Parathyroid adenoma (tissue), 2 donors: ENCODE data around the gene KLHL28.

Experiments
- H2AFZ ChIP-seq: fragments of 300-600 bp; sonication (generic); one replicate; pipeline ENCODE4 v1.7.0; 2017; ENCODE audit warnings: antibody characterized with exemption, mild to moderate bottlenecking
- H3K27ac ChIP-seq: fragments of 300-600 bp; sonication (generic); one replicate; pipeline ENCODE4 v1.7.0; 2017
- H3K27me3 ChIP-seq: fragments of 300-600 bp; sonication (generic); one replicate; pipeline ENCODE4 v1.7.0; 2017; ENCODE audit warnings: low read length; ENCODE audit not compliant: control insufficient read depth, insufficient read depth
- H3K36me3 ChIP-seq: fragments of 300-600 bp; sonication (generic); one replicate; pipeline ENCODE4 v1.7.0; 2017; ENCODE audit warnings: low read length; ENCODE audit not compliant: control insufficient read depth, insufficient read depth
- H3K4me1 ChIP-seq: fragments of 300-600 bp; sonication (generic); one replicate; pipeline ENCODE4 v1.7.0; 2017; ENCODE audit warnings: control low read depth
- H3K4me2 ChIP-seq: fragments of 300-600 bp; sonication (generic); one replicate; pipeline ENCODE4 v1.7.0; 2017; ENCODE audit warnings: low read length
- H3K4me3 ChIP-seq: fragments of 300-600 bp; sonication (generic); one replicate; pipeline ENCODE4 v1.7.0; 2017; ENCODE audit warnings: low read depth, low read length
- H3K79me2 ChIP-seq: fragments of 300-600 bp; sonication (generic); one replicate; pipeline ENCODE4 v1.7.0; 2017; ENCODE audit warnings: control low read depth
- H3K9ac ChIP-seq: fragments of 300-600 bp; sonication (generic); one replicate; pipeline ENCODE4 v1.7.0; 2017; ENCODE audit warnings: mild to moderate bottlenecking
- H3K9me3 ChIP-seq: fragments of 300-600 bp; sonication (generic); one replicate; pipeline ENCODE4 v1.7.0; 2017; ENCODE audit warnings: low read length; ENCODE audit not compliant: control insufficient read depth
- TF ChIP-seq, protein P1 (sequence below): fragments of 300-600 bp; sonication (generic); IDR thresholded peaks from one replicate; pipeline ENCODE4 v1.7.0; 2017; ENCODE audit warnings: antibody characterized with exemption, mild to moderate bottlenecking
- donor health status: primary hyperparathyroidism.

KLHL28 gene

DNA sequence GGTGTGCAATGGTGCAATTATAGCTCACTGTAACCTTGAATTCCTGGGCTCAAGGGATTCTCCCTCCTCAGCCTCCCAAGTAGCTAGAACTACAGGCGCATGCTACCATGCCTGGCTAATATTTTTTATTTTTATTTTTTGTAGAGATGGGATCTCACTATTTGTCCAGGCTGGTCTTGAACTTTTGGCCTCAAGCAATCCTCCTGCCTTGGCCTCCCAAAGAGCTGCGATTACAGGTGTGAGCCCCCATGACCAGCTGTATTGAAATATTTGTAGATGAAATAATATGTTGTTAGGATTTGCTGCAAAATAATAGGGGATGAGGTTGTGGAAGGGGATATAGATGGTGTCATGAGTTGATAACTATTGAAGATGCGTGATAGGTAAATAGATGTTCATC lies 4.9 kb downstream of the KLHL28 start:
- Histone ChIP-seq H3K27me3 (no peaks in the 10 kb centered on the region), H3K36me3 (no peaks in the 10 kb centered on the region), H3K4me1 (no peaks in the 10 kb centered on the region), H3K27ac (no peak overlapping the region), H3K4me2 (no peak overlapping the region), H3K4me3 (no peak overlapping the region), H3K79me2 (peaks cover 38% of the 10 kb centered on the region), H3K9me3 (no peaks in the 10 kb centered on the region), H2AFZ (no peak overlapping the region), H3K9ac (no peak overlapping the region)
- TF ChIP-seq, protein P1, sequence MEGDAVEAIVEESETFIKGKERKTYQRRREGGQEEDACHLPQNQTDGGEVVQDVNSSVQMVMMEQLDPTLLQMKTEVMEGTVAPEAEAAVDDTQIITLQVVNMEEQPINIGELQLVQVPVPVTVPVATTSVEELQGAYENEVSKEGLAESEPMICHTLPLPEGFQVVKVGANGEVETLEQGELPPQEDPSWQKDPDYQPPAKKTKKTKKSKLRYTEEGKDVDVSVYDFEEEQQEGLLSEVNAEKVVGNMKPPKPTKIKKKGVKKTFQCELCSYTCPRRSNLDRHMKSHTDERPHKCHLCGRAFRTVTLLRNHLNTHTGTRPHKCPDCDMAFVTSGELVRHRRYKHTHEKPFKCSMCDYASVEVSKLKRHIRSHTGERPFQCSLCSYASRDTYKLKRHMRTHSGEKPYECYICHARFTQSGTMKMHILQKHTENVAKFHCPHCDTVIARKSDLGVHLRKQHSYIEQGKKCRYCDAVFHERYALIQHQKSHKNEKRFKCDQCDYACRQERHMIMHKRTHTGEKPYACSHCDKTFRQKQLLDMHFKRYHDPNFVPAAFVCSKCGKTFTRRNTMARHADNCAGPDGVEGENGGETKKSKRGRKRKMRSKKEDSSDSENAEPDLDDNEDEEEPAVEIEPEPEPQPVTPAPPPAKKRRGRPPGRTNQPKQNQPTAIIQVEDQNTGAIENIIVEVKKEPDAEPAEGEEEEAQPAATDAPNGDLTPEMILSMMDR: no peak

DNA sequence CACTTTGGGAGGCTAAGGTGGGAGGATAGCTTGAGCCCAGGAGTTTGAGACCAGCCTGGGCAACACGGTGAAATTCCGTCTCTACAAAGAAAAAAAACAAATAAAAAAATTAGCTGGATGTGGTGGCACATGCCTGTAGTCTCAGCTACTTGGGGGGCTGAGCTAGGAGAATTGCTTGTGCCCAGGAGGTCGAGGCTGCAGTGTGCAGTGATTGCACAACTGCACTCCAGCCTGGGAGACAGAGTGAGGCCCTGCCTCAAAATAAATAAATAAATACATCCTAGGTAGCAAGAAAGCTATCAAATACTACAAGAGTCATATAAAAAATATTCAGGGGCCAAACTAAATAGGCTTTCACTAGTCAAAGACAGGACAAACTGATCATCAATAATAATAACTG lies 6.2 kb downstream of the KLHL28 start:
- H3K4me3 ChIP-seq: no peak overlapping the region
- peaks cover 46% of the 10 kb centered on the region for H3K79me2 ChIP-seq
- no peak overlapping the region for H3K9ac ChIP-seq
- no peak overlapping the region for H3K27ac ChIP-seq
- no peaks in the 10 kb centered on the region for H3K4me1 ChIP-seq
- no peak overlapping the region for H2AFZ ChIP-seq
- H3K4me2 ChIP-seq: no peak overlapping the region
- TF ChIP-seq, protein P1: no peak
- H3K36me3 ChIP-seq: no peaks in the 10 kb centered on the region
- H3K9me3 ChIP-seq: no peaks in the 10 kb centered on the region
- no peaks in the 10 kb centered on the region for H3K27me3 ChIP-seq

DNA sequence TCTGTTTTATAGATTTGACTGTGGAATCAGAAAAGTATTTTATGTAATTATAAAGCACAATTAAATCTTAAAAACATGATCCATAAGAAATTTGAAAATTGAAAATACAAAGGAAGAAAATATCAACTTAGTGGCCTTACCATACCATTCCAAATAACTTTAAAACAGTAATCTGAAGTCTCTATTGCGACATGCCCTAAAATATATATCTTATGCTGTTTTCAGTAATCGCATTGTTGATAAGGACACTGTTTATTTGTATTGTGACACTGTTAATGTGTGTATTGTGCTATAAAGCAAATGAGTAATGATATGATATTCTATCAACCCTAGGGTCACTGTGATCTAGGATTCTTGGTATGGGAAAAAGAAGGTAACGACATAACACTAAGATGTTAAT lies 7.0 kb downstream of the KLHL28 start:
- Histone ChIP-seq H3K9ac (no peak overlapping the region), H2AFZ (no peak overlapping the region), H3K9me3 (no peaks in the 10 kb centered on the region), H3K36me3 (no peaks in the 10 kb centered on the region), H3K27ac (no peak overlapping the region), H3K79me2 (peaks cover 51% of the 10 kb centered on the region), H3K4me2 (no peak overlapping the region), H3K4me1 (no peaks in the 10 kb centered on the region), H3K4me3 (no peak overlapping the region), H3K27me3 (no peaks in the 10 kb centered on the region)
- TF ChIP-seq, protein P1: no peak

DNA sequence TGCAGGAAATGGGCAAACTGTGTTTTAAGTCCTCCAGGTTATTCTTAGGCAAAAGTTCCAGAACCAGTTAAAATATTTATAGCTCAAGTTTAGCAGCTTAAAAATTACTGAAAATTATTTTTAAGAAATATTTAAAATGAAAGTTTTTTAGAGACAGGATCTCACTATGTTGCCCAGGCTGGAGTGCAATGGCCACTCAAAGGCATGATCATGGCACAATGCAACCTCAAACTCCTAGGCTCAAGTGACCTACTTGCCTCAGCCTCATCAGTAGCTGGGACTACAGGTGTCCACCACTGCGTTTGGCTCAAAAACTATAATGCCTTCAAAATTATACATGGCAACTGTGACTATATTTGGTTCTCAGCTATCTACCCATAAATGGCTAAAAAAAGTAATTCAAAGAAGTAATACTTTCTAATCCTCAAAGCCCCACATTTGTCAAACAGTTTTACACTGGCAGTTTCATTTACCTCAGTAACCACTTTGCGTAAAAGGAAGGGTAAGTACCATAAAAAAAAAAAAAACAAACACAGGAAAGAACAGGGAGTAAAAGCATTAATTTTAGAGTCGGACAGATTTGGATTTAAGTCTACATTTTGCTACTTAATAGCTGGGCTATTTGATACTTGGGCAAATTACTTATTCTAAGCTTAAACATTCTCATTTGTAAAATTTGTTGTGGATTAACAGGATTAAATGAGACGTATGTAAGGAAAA lies 9.2 kb downstream of the KLHL28 start:
- Histone ChIP-seq H3K9me3 (no peaks in the 10 kb centered on the region), H3K4me2 (no peak overlapping the region), H3K9ac (no peak overlapping the region), H3K79me2 (peaks cover 51% of the 10 kb centered on the region), H3K4me1 (no peaks in the 10 kb centered on the region), H3K27me3 (no peaks in the 10 kb centered on the region), H3K4me3 (no peak overlapping the region), H3K27ac (no peak overlapping the region), H2AFZ (no peak overlapping the region), H3K36me3 (no peaks in the 10 kb centered on the region)
- TF ChIP-seq, protein P1: no peak

DNA sequence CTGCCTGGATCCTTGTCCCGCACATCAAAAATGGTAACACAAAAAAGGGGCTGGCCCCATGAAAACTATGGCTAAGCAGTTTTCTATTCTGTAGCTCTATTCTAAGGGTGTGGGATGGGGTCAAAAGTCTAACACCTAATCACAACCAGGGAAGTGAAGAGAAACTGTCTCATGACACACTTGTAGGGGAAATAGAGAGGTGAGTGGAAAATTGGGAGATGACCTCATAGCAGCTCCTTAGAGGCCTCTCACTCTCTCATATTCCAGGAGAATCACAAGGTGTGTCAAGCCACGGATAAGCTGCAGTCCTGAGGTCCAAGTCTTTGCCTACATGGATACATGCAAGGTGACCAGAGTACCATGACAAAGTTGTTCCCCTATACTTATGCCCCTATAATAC lies 10.7 kb downstream of the KLHL28 start:
- TF ChIP-seq, protein P1: no peak
- no peak overlapping the region for H2AFZ ChIP-seq
- H3K4me3 ChIP-seq: no peak overlapping the region
- H3K9me3 ChIP-seq: no peaks in the 10 kb centered on the region
- H3K9ac ChIP-seq: no peak overlapping the region
- H3K36me3 ChIP-seq: no peaks in the 10 kb centered on the region
- H3K4me1 ChIP-seq: no peaks in the 10 kb centered on the region
- no peak overlapping the region for H3K4me2 ChIP-seq
- H3K27ac ChIP-seq: no peak overlapping the region
- peaks cover 50% of the 10 kb centered on the region for H3K79me2 ChIP-seq
- no peaks in the 10 kb centered on the region for H3K27me3 ChIP-seq
